Gastrocnemius medialis (tissue), 4 donors: ENCODE measurements around the gene EEF1A2.

ENCODE experiments used
- POLR2A ChIP-seq, 2 donors: fragments of 450-650 bp; IDR thresholded peaks; one replicate each; pipeline ENCODE4 v1.6.1; 2017; ENCODE audit warnings: antibody characterized with exemption in 2 of 2, mild to moderate bottlenecking in 2 of 2, moderate library complexity in 2 of 2
- TF ChIP-seq, protein P1 (sequence below), 5 experiments: fragments of 450-650 bp in 3 of 5; fragments of 200-600 bp in 2 of 5; sonication (generic) in 2 of 5; IDR thresholded peaks in 4 of 5; conservative IDR thresholded peaks in 1 of 5; 1 replicate in 4 of 5; 2 replicates in 1 of 5; pipeline ENCODE4 v1.5.1; 2016 to 2019; ENCODE audit warnings: antibody characterized with exemption in 5 of 5, mild to moderate bottlenecking in 3 of 5, moderate library complexity in 3 of 5

DNA sequence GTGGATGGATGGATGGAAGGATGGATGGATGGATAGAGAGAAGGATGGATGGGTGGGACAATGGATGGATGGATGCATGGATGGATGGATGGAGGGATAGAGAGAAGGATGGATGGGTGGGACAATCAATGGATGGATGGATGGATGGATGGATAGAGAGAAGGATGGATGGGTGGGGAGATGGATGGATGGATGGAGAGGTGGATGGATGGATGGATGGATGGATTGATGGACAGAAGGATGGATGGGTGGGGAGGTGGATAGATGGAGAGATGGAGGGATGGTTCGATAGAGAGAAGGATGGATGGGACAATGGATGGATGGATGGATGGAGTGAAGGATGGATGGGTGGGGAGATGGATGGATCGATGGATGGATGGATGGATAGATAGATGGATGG is 6.4 kb downstream of the EEF1A2 start:
- TF ChIP-seq, protein P1, sequence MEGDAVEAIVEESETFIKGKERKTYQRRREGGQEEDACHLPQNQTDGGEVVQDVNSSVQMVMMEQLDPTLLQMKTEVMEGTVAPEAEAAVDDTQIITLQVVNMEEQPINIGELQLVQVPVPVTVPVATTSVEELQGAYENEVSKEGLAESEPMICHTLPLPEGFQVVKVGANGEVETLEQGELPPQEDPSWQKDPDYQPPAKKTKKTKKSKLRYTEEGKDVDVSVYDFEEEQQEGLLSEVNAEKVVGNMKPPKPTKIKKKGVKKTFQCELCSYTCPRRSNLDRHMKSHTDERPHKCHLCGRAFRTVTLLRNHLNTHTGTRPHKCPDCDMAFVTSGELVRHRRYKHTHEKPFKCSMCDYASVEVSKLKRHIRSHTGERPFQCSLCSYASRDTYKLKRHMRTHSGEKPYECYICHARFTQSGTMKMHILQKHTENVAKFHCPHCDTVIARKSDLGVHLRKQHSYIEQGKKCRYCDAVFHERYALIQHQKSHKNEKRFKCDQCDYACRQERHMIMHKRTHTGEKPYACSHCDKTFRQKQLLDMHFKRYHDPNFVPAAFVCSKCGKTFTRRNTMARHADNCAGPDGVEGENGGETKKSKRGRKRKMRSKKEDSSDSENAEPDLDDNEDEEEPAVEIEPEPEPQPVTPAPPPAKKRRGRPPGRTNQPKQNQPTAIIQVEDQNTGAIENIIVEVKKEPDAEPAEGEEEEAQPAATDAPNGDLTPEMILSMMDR (IDR thresholded peaks at IDR 0.05 in 4 of 5, conservative IDR thresholded peaks at IDR 0.05 in 1 of 5), result no peak
- TF ChIP-seq POLR2A (IDR thresholded peaks at IDR 0.05), result no peak
